Measurements from ENCODE around the gene PCA3. TPM values are rescaled to one million over a fixed set of nuclear protein-coding genes. Genes with fewer than 3 reads are reported as not detected.

Gene PCA3
- polyA plus RNA-seq, 1 donor, result 0.72 TPM

DNA sequence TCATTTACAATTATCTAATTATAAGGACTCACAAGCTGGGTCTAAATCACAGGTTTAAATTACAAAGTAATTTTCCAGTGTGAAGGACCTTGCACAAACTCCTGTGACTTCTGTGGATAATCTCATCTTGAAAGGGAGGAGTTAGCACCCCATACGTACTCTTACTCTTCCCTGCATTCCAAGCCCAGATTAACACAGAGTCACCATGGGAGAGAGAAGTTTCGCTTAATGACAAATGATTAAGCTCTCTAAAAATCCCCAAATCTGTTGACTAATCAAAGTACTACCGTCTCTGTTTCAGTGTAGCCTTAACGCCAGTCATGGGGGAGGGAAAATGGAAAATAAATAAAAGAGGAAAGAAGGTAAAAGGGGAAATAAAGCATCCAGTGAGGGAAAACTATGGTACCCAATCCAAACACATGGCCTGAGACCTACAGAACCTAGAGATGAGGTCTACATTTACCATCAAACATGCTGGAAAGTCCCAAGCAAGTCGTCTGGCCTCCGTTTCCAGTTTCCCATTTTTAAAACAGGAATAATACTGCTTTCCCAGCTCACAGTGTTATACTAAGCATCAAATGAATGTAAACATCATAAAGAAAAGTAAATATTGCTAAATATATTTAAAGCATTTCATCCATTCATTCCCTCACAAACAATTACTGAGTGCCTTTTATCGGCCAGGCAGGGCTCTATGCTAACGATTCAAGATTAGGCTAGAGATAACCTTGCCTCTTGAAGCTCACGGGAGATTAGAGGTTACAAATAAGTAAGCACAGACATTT, 63.2 kb downstream of the PCA3 start:
- DNase-seq, result no peak

DNA sequence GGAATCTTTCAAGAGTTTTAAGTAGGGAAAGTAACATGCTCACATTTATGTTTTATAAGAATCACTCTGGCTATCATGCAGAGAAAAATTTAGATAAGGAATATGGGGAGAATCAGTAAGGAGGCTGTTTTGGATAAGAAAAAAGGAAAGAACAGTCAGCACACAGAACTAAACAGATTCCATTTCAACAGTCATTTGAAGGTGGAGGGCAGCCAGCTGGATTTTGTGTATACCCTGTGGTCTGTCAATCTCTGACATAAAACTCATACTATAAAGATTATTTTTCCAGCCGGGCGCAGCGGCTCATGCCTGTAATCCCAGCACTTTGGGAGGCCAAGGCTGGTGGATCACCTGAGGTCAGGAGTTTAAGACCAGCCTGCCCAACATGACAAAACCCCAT, 64.2 kb downstream of the PCA3 start:
- DNase-seq, result no peak

DNA sequence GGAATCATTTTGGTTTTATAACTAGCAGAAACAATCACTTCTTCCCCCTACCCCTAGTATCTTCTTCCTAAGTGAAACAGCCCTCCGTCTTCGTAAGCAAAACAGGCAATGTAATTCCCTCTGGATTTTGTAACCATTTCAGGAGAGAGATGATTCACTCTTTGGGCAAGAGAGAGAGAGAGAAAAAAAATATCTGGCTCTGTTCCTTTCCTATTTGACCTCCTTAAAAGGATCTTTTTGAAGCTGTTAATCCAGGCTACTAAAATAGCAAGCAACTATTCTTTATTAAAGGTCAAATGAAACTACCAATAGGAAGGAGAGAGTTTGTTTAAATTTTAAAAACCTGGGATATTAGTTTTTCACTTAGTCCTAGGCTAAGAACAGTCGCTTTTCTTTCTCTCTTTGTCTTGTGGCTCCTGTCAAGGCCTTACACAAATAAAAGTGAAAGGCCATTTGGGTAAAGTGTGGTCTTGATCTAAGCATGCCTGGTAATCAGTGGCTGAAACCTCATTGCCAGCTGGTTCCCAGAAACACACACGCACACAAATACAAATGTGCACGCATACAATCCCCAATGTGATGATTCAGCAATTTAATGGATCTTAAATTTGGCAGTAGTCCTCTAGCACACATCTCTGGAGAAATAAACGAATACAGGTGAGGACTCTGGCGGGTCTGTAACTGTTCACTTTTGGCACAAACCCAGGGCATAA, 71.5 kb downstream of the PCA3 start:
- no peak for DNase-seq

Other genes with a start within 250 kb of the PCA3 start
- gene PRUNE2, start 141.7 kb downstream of the PCA3 start, polyA plus RNA-seq (ENCODE audit: insufficient read length), result 10.6 TPM

Data from hindlimb muscle (tissue), 1 donor.